OCI-LY1 (cell line): Measurements from ENCODE around the gene MRPL43.

Source experiments
- EZH2 ChIP-seq: fragments of 200-600 bp; sonication (generic), shearing (Covaris generic); IDR thresholded peaks from 2 replicates; pipeline ENCODE4 v1.8.0; 2017; ENCODE audit warnings: borderline replicate concordance, mixed run types, mild to moderate bottlenecking, antibody characterized with exemption, low read length, moderate library complexity, mixed read lengths
- TF ChIP-seq, protein P1 (sequence below): fragments of 200-600 bp; sonication (generic), shearing (Covaris generic); IDR thresholded peaks from 2 replicates; pipeline ENCODE4 v1.5.1; 2017; ENCODE audit warnings: mild to moderate bottlenecking, antibody characterized with exemption, low read length, moderate library complexity, mixed read lengths

DNA sequence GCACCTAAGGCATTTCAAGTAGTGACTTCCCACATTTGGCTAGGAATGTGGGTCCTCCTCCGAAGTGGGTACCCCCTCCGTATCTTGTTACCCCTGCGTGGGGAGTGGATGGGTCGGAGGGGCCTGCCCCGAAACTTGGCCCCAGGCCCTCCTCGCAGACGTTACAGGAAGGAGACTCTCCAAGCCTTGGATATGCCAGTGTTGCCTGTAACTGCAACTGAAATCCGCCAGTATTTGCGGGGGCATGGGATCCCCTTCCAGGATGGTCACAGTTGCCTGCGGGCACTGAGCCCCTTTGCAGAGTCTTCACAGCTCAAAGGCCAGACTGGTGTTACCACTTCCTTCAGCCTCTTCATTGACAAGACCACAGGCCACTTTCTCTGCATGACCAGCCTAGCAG is 869 bp upstream of the MRPL43 start:
- TF ChIP-seq, protein P1, sequence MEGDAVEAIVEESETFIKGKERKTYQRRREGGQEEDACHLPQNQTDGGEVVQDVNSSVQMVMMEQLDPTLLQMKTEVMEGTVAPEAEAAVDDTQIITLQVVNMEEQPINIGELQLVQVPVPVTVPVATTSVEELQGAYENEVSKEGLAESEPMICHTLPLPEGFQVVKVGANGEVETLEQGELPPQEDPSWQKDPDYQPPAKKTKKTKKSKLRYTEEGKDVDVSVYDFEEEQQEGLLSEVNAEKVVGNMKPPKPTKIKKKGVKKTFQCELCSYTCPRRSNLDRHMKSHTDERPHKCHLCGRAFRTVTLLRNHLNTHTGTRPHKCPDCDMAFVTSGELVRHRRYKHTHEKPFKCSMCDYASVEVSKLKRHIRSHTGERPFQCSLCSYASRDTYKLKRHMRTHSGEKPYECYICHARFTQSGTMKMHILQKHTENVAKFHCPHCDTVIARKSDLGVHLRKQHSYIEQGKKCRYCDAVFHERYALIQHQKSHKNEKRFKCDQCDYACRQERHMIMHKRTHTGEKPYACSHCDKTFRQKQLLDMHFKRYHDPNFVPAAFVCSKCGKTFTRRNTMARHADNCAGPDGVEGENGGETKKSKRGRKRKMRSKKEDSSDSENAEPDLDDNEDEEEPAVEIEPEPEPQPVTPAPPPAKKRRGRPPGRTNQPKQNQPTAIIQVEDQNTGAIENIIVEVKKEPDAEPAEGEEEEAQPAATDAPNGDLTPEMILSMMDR = no peak
- TF ChIP-seq EZH2 = no peak
